Pulmonary artery endothelial cell (primary cell): ENCODE data around the gene APCDD1. TPM values are rescaled to one million over a fixed set of nuclear protein-coding genes. Genes with fewer than 3 reads are reported as not detected.
"Not testable (repeated sequence)": the region's sequence is repeated elsewhere in the genome, so short reads cannot be mapped to it uniquely, and the experiment has no call there.

Experiments used
- DNase-seq: peaks from one replicate; pipeline ENCODE4 v3.0.0-alpha.2; 2011; ENCODE audit warnings: low read depth, low spot score
- total RNA-seq: library from RNA; depleted of rRNA; stranded (reverse); fragments of >200 nt; gene quantifications from 2 replicates; pipeline ENCODE4 v1.2.3, GENCODE V29; 2014

The APCDD1 gene
- total RNA-seq, 1 donor from 2014 or later = 0.20 TPM

GRCh38 chr18:10490401-10491165 lies 36.1 kb downstream of the APCDD1 start:
- no peak for DNase-seq

DNA sequence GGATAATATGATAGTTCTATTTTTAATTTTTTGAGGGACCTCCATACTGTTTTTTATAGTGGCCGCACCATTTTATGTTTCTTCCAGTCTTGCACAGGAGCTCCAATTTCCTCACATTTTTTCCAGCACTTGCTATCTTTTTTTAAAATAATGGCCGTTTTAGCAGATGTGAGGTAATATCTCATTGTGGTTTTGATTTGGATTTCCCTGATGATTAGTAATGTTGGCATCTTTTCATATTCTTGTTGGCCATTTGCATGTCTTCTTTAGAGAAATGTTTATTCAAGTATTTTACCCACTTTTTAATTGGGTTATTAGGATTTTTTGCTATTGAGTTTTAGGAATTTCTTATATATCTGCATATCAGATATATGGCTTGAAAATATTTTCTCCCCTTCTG lies 41.5 kb downstream of the APCDD1 start:
- DNase-seq = no peak

DNA sequence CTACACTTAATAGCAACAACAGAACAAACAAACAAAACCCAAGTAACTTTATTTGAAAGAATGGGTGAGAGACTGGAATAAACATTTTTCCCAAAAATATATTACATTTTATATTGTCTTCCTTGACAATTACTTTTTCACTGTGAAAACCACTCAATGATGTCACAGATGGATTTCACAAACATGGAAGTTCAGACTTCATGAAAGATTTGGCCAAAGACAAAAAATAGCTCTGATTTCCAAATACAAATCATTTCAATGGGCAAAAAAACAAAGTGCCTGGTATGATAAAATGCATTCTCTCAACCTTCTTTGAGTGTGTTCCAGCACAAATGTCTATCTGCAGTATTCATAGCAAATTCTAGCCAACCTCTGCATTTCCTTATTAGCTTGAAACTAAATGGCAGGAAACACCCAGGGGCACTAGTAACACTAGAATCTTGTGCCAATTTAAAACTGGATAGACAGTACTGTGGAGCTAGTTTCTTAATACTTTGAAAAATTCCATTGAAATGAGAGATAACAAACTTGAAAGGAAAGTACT lies 42.8 kb downstream of the APCDD1 start:
- DNase-seq = no peak

- no peak for DNase-seq
These were observed 44.8 kb downstream of the APCDD1 start for GRCh38 chr18:10499230-10499629.

DNA sequence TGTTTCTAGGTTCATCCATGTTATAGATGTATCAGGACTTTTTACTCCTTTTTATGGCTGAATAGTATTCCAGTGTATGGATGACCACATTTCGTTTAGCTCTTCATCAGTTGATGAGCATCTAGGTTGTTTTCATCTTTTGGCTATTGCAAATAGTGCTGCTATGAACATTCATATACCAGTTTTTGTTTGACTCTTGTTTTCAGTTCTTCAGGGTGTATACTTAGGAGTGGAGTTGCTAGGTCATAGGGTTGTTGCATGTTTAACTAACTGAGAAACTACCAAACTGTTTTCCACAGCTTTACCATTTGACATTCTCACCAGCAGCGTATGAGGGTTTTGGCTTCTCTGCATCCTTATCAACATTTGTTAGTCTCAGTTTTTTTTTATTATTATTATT lies 45.6 kb downstream of the APCDD1 start:
- DNase-seq = no peak

DNA sequence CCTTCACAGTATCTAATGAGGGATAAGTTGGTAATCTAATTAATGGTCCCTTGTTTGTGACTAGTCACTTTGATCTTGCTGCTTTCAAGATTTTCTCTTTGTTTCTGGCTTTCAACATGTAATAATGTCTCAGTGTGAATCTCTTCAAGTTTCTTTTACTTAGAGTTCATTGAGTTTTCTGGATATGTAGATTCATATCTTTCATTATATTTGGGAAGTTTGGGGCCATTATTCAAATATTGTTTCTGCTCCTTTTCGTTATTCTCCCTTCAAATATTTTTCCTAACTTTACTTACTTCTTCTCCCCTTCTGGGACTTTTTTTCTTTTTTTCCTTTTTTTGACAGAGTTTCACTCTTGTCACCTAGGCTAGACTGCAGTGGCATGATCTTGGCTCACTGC lies 50.3 kb downstream of the APCDD1 start:
- DNase-seq = no peak

GRCh38 chr18:10505892-10506291 lies 51.5 kb downstream of the APCDD1 start:
- DNase-seq = not testable (repeated sequence)

DNA sequence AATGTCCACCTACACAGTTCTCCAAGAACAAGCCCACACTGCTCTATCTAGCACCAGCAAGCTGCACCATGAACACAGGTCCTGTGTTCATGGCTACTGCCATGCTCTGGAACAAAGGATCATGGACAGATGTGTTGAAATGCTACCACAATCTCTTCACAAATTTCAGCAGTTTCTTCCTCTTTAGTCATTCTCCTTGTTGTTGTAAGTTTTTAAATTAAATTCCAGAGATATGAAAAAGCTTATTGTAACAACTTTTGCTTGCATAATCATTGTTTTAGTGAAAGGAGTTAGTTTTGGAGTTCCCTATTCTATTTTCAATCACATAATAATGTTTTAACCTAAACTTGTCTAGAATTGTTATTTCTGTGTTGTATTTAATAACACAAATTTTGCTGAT lies 54.2 kb downstream of the APCDD1 start:
- no peak for DNase-seq

- no peak for DNase-seq
These were observed 56.8 kb downstream of the APCDD1 start for GRCh38 chr18:10511236-10511635.

DNA sequence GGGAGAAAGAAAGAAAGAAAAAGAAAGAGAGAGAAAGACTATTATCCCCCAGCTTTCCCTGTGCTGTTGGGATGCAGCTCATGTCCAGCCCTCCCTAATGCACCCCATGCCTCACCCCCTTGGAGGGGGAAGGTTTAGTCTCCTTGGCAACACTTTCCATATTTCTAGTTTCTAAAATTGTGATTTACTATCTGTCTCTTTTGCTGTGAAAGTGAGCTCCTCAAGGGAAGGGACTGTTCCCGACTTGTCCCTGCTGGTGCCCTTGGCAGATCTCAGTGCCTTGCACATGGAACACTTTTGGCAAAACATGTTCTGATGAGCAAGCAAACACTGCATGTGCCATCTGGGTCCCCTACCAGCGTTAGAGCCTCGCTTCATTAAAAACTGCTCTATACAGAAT lies 59.6 kb downstream of the APCDD1 start:
- DNase-seq = no peak

DNA sequence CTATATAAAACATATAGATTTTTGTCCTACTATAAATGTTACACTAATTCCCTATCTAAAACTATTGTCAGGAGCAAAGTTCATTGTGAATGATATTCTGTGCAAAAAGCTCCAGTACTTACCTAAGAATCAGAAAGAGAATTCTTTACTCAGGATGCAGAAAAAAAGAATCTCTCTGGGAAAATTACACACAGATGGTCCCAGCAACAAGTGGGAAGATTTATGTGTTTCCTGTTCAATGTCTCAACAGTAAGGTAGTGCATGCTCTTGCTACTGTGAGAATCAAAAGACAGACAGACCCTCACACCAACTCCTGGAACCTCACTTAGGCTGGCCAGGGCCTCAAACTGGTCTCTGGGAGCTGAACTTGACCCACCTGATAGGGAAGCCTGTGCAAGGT lies 60.2 kb downstream of the APCDD1 start:
- DNase-seq = no peak

GRCh38 chr18:10515456-10515855 lies 61.0 kb downstream of the APCDD1 start:
- no peak for DNase-seq

- DNase-seq = no peak
These were observed 61.6 kb downstream of the APCDD1 start for GRCh38 chr18:10516078-10516477.

DNA sequence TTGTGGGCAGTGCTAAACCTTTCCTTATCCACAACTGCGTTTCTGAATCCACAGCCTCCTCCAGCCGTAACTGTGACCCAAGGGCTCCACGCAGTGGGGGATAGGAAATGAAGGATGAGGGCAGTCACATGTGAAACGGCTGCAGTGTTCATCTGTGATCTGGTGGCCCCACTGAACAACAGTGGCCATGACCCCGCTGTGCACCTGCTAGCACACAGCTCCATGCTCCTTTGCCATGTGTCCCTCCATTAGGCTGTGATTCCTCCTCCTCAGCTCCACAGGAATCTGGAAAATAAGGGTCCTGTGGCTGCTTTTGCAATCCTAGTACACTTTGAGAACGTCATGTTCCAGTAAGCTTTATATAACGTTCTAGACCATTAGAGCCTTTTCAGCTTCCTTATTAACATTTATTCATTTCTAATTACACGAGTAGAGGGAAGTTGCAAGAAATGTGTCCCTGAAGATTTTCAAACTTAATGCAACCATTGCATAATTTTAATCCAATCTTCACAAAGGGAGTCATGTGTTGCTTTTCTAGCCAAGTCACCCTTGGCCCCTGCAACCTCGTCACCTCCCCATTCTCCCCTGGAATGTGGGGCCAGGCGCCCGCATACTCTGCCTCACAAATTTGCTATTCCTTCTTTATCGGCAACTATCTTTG lies 64.3 kb downstream of the APCDD1 start:
- DNase-seq = no peak

DNA sequence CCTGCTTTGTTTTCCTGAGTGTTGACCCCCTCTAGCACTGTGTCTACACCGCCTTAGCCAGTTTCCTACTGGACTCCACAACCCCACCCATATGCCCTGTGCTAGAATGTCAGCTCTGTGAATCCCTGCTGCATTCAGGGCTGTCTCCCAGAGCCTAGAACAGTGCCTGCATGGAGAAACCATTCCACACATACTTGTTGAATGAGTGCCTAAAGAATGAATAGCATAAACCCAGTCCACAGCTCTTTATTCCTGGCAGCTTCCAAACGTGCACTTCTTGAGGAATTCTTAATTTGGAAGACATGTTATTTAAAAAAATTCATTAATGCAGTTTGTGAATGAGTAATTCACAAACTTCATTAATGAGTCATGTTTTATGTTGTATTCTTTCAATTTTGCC lies 64.9 kb downstream of the APCDD1 start:
- DNase-seq = no peak

DNA sequence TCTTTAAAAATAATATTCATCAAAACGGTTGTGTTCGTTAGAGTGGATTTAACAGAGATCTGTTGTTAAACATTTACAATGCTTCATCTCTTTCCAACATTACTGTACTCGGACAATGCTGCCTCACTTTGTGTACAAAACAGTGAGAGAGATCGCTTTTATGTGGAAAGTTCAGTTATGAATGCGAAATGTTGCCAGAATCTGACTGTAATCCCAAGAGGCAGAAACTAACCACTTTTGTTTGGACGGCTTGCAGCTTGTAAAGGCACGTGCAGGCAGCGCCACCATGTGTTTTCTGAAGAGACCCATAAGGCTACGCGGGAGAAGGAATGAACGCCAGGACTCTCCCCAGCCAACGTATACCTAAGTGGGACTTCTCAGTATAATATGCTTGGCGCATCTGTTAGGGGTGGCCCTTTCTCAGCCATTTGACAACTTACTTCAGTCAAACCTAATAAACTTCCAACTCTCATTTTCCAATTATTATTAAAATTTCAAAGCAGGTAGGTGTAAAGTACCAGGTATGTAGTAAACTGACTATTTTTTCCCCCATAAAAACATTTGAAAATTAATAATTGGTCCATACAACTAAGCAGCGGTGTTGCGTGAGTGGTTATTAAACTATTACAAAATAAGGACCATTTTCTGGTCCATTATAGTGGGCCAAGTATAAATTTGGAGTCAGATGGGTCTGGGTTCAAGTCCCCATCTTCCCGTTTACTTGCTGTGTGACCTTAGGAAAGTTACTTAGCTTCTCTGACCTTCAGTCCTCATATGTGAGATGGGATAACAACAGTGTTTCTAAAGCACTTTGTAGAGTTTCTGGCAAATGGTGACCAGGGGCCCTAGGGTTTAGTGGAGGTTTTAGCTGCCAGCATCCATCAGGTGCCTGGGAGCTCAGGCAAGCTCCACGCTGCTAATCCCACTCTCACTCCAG lies 65.8 kb downstream of the APCDD1 start:
- DNase-seq = peak; percentile 67

DNA sequence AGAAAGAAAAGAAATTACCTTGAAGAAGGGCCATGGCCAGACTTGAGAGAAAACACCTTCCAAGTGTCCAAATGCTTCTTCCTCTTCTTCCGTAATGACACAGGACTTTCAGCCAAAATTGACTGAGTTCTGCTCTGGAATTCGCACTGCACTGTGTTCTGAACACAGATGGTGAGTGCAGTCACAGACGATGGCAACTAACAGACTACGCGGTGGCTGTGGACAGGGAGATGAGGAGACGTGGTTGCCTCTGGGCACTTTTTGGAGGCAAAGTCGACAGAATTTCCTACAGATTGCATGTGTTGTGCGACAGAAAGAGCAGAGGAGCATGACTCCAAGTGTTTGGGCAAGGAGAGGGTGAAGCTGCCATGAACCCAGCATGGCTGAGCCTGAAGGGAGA lies 67.1 kb downstream of the APCDD1 start:
- DNase-seq = no peak

GRCh38 chr18:10522574-10522973 lies 68.1 kb downstream of the APCDD1 start:
- no peak for DNase-seq

GRCh38 chr18:10523544-10523943 lies 69.1 kb downstream of the APCDD1 start:
- DNase-seq = no peak

- DNase-seq = no peak
These were observed 70.3 kb downstream of the APCDD1 start for GRCh38 chr18:10524507-10525370.

- DNase-seq = no peak
These were observed 70.9 kb downstream of the APCDD1 start for GRCh38 chr18:10525371-10525691.
